Smooth muscle cell (in vitro differentiated cells): ENCODE measurements around the gene CCDC28A. TPM values are rescaled to one million over a fixed set of nuclear protein-coding genes. Genes with fewer than 3 reads are reported as not detected.

Experiments
- polyA plus RNA-seq: library from polyadenylated mRNA; unstranded; fragments of >200 nt; fragmentation: Nextera tagmentation; extraction: Ambion mirVana; gene quantifications from 2 replicates; pipeline ENCODE4 v1.2.1, GENCODE V29; 2016
- total RNA-seq: library from RNA; depleted of rRNA; stranded (reverse); fragments of >200 nt; gene quantifications from 2 replicates; pipeline ENCODE4 v1.2.3, GENCODE V29; 2014

Gene CCDC28A
- total and polyA plus RNA-seq, 2 experiments from 2014 or later = 9.5 to 12.3 TPM

Other genes starting within 250 kb of the CCDC28A start
- not detected in 2 replicates for gene ECT2L, start 22.3 kb downstream of the CCDC28A start, total RNA-seq
- gene ECT2L, start 22.3 kb downstream of the CCDC28A start, polyA plus RNA-seq = 0.07 and 0.14 TPM in 2 replicates
- 58.2 and 99.8 TPM in 2 replicates for gene REPS1, start 214.5 kb downstream of the CCDC28A start, total RNA-seq
- gene REPS1, start 214.5 kb downstream of the CCDC28A start, polyA plus RNA-seq = 26.6 and 29.0 TPM in 2 replicates